ENCODE results near the gene JAK2. TPM values are rescaled to one million over a fixed set of nuclear protein-coding genes. Genes with fewer than 3 reads are reported as not detected.

Gene JAK2
- total and polyA plus RNA-seq, 2 of the 4 experiments (the other 2 are of a cell fraction), result 2.3 to 6.1 TPM

DNA sequence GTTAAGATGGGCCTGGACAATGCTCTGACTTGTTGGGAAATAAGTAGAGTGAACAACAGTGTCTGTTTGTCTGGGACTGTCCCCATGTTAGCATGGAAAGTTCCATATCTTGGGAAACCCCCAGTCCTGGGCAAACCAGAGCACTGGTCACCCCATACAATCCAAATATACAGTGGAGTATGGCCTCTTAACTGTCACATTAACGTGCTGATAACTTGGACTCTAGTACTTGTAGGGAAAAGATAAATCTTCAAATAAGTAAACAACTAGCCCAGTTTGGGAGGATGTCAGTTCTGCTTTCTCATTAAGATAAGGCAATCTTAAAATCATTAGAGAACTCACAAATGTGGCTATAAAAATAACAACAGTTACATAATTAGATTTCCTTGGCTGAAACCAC is 47.6 kb upstream of the JAK2 start:
- no TSS peak for BruUV-seq (replicated peaks)

More for the DNA sequence above, 47.6 kb upstream of the JAK2 start:
- no peak overlapping the region for H3K4ac ChIP-seq (ENCODE audit: low read depth, low read length)
- no peak overlapping the region for H3K23ac ChIP-seq (ENCODE audit: low read depth, low read length)
- dilution Hi-C loops (cut with HindIII; ENCODE audit: low sequenced_read_pairs, unreplicated experiment) (no loop called here), in situ Hi-C loops (cut with MboI; ENCODE audit: low sequenced_read_pairs) (no loop called here), intact Hi-C loops (cut with micrococcal nuclease) (no loop called here)
- H2BK5ac ChIP-seq (ENCODE audit: low read depth, low read length, poor library complexity, severe bottlenecking), result no peak overlapping the region
- H3K4me2 ChIP-seq (ENCODE audit: low read depth, low read length), result no peak overlapping the region
- H3K9ac ChIP-seq (ENCODE audit: low read depth, low read length), result no peak overlapping the region
- H3K9me1 ChIP-seq (ENCODE audit: insufficient read depth, low read length), result no peaks in the 10 kb centered on the region; the same call in 1 of the 2 replicates
- no peak overlapping the region for H2AK5ac ChIP-seq (ENCODE audit: low read depth, low read length)
- H2AFZ ChIP-seq (replicated peaks; ENCODE audit: low read length, poor library complexity), result no peak overlapping the region
- no CpG with 5 or more reads among the region's 1 CpG for WGBS, 2 experiments (ENCODE audit: extremely low coverage in 2 of 2, insufficient read length in 1 of 2)
- no peak overlapping the region for H2AK9ac ChIP-seq (replicated peaks; ENCODE audit: low read depth, low read length, poor library complexity)
- CTCF ChIA-PET, result no interaction called here
- no peak overlapping the region for H2BK20ac ChIP-seq (ENCODE audit: low read depth, low read length)
- H2BK15ac ChIP-seq (ENCODE audit: low read depth, low read length), result no peak overlapping the region
- no peak for ATAC-seq (ENCODE audit: low read depth)
- H4K91ac ChIP-seq (ENCODE audit: insufficient read depth, low read depth, low read length), result no peak overlapping the region
- no peak overlapping the region for H3K4me3 ChIP-seq (ENCODE audit: insufficient read depth, low read depth, low read length)
- H3K4me1 ChIP-seq (ENCODE audit: control insufficient read depth, insufficient read depth, low read length), result no peaks in the 10 kb centered on the region
- no peak overlapping the region for H3K56ac ChIP-seq (ENCODE audit: extremely low read depth, insufficient read depth, low read length)
- no peaks in the 10 kb centered on the region; the same call in 1 of the 2 replicates for H3K27me3 ChIP-seq (ENCODE audit: control insufficient read depth, insufficient read depth, low read length)
- H3K18ac ChIP-seq (ENCODE audit: low read depth, low read length), result no peak overlapping the region
- no peak overlapping the region for H3K14ac ChIP-seq (replicated peaks; ENCODE audit: low read depth, low read length)
- no peaks in the 10 kb centered on the region for H3K9me3 ChIP-seq (ENCODE audit: control insufficient read depth, insufficient read depth, low read length)
- H3K27ac ChIP-seq (ENCODE audit: insufficient read depth, low read length), result no peak overlapping the region
- no peaks in the 10 kb centered on the region for H4K20me1 ChIP-seq (ENCODE audit: insufficient read depth, low read length)
- POLR2A ChIA-PET (ENCODE audit: unreplicated experiment), result no interaction called here
- no peak overlapping the region for H2BK120ac ChIP-seq (ENCODE audit: low read depth, low read length)
- no peak overlapping the region for H4K8ac ChIP-seq (ENCODE audit: low read depth in 2 of 2, low read length in 2 of 2)
- H4K5ac ChIP-seq (ENCODE audit: low read depth, low read length), result no peak overlapping the region
- H3K36me3 ChIP-seq (ENCODE audit: control insufficient read depth, insufficient read depth, low read length), result no peaks in the 10 kb centered on the region
- no peak for TF ChIP-seq USF2 (IDR thresholded peaks at IDR 0.05; ENCODE audit: low read depth, low read length)
- no peak for TF ChIP-seq MAFK (IDR thresholded peaks at IDR 0.05; ENCODE audit: low read depth, low read length)
- TF ChIP-seq CHD1 (IDR thresholded peaks at IDR 0.05; ENCODE audit: low read depth, low read length), result no peak
- TF ChIP-seq POLR2A (IDR thresholded peaks at IDR 0.05; ENCODE audit: low read depth, low read length), result no peak
- no peak for TF ChIP-seq FOS (IDR thresholded peaks at IDR 0.05; ENCODE audit: low read depth, low read length)
- TF ChIP-seq BHLHE40 (IDR thresholded peaks at IDR 0.05; ENCODE audit: low read depth, low read length), result no peak
- no peak for DNase-seq
- no peaks in the 10 kb centered on the region for H3K79me1 ChIP-seq (ENCODE audit: low read depth in 1 of 2, low read length in 2 of 2)
